Measurements from ENCODE around the gene OR9Q2.

DNA sequence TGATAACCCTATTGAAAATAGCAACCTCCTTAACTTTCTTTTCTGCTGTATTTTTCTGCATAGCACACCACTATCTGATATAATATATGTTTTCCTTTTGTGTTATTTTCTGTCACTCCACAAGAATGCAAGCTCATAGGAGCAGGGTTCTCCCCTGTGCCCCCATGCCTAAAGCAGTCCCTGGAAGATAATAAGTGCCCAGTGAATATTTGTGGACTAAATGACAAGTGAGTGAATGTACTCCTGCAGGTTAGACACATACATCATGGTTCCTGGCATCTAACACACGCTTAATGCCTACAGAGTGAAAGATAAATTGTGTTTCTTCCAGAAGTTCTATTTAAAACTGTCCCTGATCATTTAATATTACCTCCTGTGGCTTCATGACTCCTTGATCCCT, 23.9 kb upstream of the OR9Q2 start:
- TF ChIP-seq, protein P1, sequence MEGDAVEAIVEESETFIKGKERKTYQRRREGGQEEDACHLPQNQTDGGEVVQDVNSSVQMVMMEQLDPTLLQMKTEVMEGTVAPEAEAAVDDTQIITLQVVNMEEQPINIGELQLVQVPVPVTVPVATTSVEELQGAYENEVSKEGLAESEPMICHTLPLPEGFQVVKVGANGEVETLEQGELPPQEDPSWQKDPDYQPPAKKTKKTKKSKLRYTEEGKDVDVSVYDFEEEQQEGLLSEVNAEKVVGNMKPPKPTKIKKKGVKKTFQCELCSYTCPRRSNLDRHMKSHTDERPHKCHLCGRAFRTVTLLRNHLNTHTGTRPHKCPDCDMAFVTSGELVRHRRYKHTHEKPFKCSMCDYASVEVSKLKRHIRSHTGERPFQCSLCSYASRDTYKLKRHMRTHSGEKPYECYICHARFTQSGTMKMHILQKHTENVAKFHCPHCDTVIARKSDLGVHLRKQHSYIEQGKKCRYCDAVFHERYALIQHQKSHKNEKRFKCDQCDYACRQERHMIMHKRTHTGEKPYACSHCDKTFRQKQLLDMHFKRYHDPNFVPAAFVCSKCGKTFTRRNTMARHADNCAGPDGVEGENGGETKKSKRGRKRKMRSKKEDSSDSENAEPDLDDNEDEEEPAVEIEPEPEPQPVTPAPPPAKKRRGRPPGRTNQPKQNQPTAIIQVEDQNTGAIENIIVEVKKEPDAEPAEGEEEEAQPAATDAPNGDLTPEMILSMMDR (conservative IDR thresholded peaks at IDR 0.05; ENCODE audit: low read length): no peak
- TF ChIP-seq EZH2phosphoT487 (IDR thresholded peaks at IDR 0.05; ENCODE audit: borderline replicate concordance): no peak
